Choroid plexus epithelial cell (primary cell): ENCODE results near the gene FAM169A.
"Not testable (repeated sequence)": the region's sequence is repeated elsewhere in the genome, so short reads cannot be mapped to it uniquely, and the experiment has no call there.

Experiments
- DNase-seq: peaks from one replicate; pipeline ENCODE4 v3.0.0-alpha.2; 2010; ENCODE audit warnings: low read depth
- H3K4me3 ChIP-seq: 2 replicates; pipeline ENCODE4 v1.5.1; 2011; ENCODE audit warnings: low read depth, mild to moderate bottlenecking, control low read depth, low read length, moderate library complexity
- TF ChIP-seq, protein P1 (sequence below): conservative IDR thresholded peaks from 2 replicates; pipeline ENCODE4 v1.5.1; 2011; ENCODE audit warnings: low read depth, mild to moderate bottlenecking, control low read depth, inconsistent platforms, low read length, moderate library complexity

Gene FAM169A

DNA sequence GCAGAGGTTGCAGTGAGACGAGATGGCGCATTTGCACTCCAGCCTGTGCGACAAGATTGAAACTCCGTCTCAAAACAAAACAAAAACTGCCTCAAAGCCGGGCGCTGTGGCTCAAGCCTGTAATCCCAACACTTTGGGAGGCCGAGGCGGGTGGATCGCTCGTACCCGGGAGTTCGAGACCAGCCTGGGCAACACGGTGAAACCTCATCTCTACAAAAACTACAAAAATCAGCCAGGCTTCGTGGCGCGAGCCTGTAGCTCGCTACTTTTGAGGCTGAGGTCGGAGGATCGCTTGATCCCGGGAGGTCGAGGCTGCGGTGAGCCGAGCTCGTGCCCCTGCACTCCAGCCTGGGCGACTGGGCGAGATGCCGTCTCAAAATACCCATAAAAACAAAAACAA is 100.3 kb downstream of the FAM169A start:
- no peak for DNase-seq
- TF ChIP-seq, protein P1, sequence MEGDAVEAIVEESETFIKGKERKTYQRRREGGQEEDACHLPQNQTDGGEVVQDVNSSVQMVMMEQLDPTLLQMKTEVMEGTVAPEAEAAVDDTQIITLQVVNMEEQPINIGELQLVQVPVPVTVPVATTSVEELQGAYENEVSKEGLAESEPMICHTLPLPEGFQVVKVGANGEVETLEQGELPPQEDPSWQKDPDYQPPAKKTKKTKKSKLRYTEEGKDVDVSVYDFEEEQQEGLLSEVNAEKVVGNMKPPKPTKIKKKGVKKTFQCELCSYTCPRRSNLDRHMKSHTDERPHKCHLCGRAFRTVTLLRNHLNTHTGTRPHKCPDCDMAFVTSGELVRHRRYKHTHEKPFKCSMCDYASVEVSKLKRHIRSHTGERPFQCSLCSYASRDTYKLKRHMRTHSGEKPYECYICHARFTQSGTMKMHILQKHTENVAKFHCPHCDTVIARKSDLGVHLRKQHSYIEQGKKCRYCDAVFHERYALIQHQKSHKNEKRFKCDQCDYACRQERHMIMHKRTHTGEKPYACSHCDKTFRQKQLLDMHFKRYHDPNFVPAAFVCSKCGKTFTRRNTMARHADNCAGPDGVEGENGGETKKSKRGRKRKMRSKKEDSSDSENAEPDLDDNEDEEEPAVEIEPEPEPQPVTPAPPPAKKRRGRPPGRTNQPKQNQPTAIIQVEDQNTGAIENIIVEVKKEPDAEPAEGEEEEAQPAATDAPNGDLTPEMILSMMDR = no peak
- peak overlapping the region; percentile 98 for H3K4me3 ChIP-seq

DNA sequence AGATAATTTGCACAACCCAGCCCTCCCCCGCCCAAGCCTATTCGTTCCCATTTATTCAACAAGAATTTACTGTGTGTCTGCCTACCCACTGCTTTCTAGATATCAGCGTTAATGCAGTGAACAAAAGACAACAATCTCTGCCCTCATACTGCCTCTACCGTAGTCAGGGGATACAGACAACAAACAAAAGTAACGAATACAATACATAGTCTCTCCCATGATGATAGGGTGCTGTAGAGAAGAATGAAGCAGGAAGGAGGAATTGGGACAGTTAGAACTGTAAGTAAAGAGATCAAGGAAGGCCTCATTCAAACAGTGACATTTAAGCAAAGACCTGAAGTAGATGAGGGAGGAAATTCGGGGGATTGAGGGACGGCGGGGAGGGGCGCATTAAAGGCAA is 101.0 kb downstream of the FAM169A start:
- H3K4me3 ChIP-seq = no peak overlapping the region
- TF ChIP-seq, protein P1 = no peak
- peak; percentile 29 for DNase-seq

DNA sequence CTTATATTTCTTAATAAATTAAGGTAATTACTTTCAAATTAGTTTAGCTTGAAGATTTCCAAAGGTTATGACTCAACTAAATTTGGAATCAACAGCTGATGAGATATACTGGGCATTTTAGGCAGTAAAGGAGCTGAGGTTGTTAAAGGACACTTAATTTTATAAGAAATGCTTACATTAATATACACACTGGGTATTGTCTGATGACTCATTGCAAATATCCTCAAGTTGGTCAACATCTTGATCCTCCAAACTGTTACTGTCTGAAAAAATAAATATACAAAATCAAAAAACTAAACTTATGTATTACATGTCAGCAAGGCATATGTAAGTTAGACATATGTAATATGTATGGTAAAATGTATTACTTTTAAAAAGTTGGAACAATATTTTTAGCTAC is 102.7 kb downstream of the FAM169A start:
- peak; percentile 4 for DNase-seq
- TF ChIP-seq, protein P1 = no peak

DNA sequence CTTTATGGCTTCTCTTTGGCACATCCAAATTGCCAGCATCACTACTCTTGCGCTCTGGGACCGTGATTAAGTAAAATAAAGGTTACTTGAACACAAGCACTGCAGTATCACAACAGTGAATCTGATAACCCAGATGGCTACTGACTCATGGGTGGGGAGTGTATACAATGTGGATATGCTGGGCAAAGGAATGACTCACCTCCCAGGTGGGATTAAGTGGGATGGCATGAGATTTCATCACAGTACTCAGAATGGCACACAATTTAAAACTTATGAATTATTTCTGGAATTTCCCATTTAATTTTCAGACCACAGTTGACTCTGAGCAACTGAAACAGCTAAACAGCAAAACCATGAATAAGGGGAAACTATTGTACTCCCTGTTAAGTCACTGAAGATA is 103.6 kb downstream of the FAM169A start:
- TF ChIP-seq, protein P1 = no peak
- DNase-seq = peak; percentile 26
- no peak overlapping the region for H3K4me3 ChIP-seq

More for the DNA sequence above, 102.7 kb downstream of the FAM169A start:
- H3K4me3 ChIP-seq = no peak overlapping the region

DNA sequence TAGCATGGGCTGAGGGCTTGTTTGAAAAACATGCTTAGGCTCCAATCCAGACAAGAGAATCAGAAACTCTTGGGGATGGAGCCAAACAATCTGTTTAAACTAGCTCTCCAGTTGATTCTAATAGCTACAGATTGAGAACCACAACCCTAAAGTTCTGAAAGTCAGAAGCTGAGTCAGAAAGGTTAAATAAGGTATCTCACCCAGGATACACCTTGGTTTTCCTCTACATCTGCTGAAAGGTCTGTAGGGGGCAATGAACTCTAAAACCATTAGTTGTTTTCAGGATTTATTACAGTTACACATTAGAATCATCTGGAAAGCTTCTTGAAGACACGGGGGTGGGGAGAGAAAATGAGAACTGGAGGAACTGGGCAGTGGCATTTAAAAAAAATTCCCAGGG is 104.9 kb downstream of the FAM169A start:
- TF ChIP-seq, protein P1 = no peak
- no peak for DNase-seq
- no peak overlapping the region for H3K4me3 ChIP-seq

DNA sequence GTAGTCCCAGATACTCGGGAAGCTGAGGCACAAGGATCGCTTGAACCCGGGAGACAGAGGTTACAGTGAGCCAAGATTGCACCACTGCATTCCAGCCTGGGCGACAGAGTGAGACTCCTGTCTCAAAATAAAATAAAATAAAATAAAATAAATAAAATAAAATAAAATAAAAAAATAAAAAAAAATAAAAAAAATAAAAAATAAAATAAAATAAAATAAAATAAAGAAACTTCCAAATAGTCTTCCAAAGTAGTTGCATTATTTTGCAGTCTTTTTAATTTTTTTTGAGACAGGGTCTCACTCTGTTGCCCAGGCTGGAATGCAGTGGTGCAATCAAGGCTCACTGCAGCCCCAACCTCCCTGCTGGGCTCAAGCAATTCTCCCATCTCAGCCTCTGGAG is 117.4 kb downstream of the FAM169A start:
- H3K4me3 ChIP-seq, DNase-seq: not testable (repeated sequence)

DNA sequence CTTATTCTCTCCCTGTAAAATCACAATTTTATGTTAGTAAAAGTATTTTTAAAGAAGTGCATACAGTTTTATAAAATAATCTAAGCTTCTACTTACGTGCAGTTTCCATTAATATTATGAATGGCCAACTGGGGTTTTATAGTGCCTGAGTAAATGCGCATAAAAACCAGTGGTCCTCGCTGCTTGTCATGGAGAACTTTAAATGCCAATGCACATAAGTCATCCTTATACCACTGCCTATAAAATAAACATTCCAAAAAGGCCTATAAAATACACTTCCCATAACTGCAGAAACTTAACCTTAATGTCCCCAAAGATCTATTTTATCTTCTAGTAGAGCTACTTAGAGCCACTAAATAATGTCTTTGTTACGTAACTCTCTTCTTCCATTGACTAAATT is 127.8 kb downstream of the FAM169A start:
- no peak for DNase-seq
- no peak overlapping the region for H3K4me3 ChIP-seq
- TF ChIP-seq, protein P1 = no peak

DNA sequence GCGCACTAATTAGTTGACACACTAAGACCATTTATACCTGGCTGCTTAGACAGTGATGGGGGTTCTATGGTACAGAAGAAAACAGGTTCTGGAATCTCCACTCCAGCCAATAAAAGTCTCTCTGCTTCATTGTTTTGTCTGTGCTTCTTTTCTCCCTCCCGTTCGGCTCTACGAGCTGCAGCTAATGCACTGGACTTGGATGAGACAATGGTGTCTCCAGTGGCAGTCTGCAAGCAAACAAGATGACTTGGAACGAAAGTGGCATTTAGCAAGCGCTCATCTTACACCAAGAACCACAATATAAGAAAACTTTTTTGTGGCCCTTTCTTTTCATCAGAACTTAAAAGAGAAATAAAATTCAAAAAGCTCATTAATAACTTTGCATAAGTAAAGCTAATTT is 129.4 kb downstream of the FAM169A start:
- no peak for DNase-seq
- H3K4me3 ChIP-seq = no peak overlapping the region
- TF ChIP-seq, protein P1 = no peak
